ENCODE measurements around the gene PEMT.

GRCh38 chr17:17563530-17563929 lies 28.0 kb downstream of the PEMT start:
- TF ChIP-seq, protein P1, sequence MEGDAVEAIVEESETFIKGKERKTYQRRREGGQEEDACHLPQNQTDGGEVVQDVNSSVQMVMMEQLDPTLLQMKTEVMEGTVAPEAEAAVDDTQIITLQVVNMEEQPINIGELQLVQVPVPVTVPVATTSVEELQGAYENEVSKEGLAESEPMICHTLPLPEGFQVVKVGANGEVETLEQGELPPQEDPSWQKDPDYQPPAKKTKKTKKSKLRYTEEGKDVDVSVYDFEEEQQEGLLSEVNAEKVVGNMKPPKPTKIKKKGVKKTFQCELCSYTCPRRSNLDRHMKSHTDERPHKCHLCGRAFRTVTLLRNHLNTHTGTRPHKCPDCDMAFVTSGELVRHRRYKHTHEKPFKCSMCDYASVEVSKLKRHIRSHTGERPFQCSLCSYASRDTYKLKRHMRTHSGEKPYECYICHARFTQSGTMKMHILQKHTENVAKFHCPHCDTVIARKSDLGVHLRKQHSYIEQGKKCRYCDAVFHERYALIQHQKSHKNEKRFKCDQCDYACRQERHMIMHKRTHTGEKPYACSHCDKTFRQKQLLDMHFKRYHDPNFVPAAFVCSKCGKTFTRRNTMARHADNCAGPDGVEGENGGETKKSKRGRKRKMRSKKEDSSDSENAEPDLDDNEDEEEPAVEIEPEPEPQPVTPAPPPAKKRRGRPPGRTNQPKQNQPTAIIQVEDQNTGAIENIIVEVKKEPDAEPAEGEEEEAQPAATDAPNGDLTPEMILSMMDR (IDR thresholded peaks at IDR 0.05; ENCODE audit: insufficient read depth, low read length): no peak
- TF ChIP-seq POLR2AphosphoS5 (IDR thresholded peaks at IDR 0.05; ENCODE audit: low read depth) (no peak), GABPA (IDR thresholded peaks at IDR 0.05; ENCODE audit: low read depth) (no peak)
- TF ChIP-seq, protein P2, sequence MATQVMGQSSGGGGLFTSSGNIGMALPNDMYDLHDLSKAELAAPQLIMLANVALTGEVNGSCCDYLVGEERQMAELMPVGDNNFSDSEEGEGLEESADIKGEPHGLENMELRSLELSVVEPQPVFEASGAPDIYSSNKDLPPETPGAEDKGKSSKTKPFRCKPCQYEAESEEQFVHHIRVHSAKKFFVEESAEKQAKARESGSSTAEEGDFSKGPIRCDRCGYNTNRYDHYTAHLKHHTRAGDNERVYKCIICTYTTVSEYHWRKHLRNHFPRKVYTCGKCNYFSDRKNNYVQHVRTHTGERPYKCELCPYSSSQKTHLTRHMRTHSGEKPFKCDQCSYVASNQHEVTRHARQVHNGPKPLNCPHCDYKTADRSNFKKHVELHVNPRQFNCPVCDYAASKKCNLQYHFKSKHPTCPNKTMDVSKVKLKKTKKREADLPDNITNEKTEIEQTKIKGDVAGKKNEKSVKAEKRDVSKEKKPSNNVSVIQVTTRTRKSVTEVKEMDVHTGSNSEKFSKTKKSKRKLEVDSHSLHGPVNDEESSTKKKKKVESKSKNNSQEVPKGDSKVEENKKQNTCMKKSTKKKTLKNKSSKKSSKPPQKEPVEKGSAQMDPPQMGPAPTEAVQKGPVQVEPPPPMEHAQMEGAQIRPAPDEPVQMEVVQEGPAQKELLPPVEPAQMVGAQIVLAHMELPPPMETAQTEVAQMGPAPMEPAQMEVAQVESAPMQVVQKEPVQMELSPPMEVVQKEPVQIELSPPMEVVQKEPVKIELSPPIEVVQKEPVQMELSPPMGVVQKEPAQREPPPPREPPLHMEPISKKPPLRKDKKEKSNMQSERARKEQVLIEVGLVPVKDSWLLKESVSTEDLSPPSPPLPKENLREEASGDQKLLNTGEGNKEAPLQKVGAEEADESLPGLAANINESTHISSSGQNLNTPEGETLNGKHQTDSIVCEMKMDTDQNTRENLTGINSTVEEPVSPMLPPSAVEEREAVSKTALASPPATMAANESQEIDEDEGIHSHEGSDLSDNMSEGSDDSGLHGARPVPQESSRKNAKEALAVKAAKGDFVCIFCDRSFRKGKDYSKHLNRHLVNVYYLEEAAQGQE (IDR thresholded peaks at IDR 0.05; ENCODE audit: insufficient replicate concordance, low read depth): no peak
